DOHH2 (cell line): ENCODE data around the gene WDR33.

Source experiments
- H3F3A ChIP-seq: fragments of 200-600 bp; sonication (generic), shearing (Covaris generic); 2 replicates; pipeline ENCODE4 v1.6.0; 2016; ENCODE audit warnings: antibody characterized with exemption, mild to moderate bottlenecking; ENCODE audit not compliant: control insufficient read depth, insufficient read depth
- H3K27ac ChIP-seq: fragments of 200-600 bp; sonication (generic); 2 replicates; pipeline ENCODE4 v1.5.1; 2014; ENCODE audit warnings: low read depth, mild to moderate bottlenecking, low read length, moderate library complexity
- H3K27me3 ChIP-seq: fragments of 200-600 bp; sonication (generic); 2 replicates; pipeline ENCODE4 v1.6.1; 2014; ENCODE audit warnings: mild to moderate bottlenecking, low read length, mixed read lengths; ENCODE audit not compliant: control insufficient read depth
- H3K36me3 ChIP-seq: fragments of 200-600 bp; sonication (generic); 2 replicates; pipeline ENCODE4 v1.6.1; 2014; ENCODE audit warnings: mild to moderate bottlenecking, low read length, moderate library complexity, mixed read lengths; ENCODE audit not compliant: control insufficient read depth
- H3K4me1 ChIP-seq: fragments of 200-600 bp; sonication (generic); 2 replicates; pipeline ENCODE4 v1.6.1; 2014; ENCODE audit warnings: mild to moderate bottlenecking, low read length, mixed read lengths; ENCODE audit not compliant: control insufficient read depth
- H3K4me2 ChIP-seq: fragments of 200-600 bp; sonication (generic); 2 replicates; pipeline ENCODE4 v1.6.0; 2014; ENCODE audit warnings: mild to moderate bottlenecking, low read length, moderate library complexity
- H3K4me3 ChIP-seq: fragments of 200-600 bp; sonication (generic); 2 replicates; pipeline ENCODE4 v1.5.1; 2014; ENCODE audit warnings: mild to moderate bottlenecking, low read length, mixed read lengths
- H3K79me2 ChIP-seq: fragments of 200-600 bp; sonication (generic); 2 replicates; pipeline ENCODE4 v1.6.1; 2014; ENCODE audit warnings: mild to moderate bottlenecking, low read length, mixed read lengths; ENCODE audit not compliant: control insufficient read depth
- H3K9me2 ChIP-seq: fragments of 200-600 bp; sonication (generic); replicated peaks from 2 replicates; pipeline ENCODE4 v1.6.1; 2014; ENCODE audit warnings: mild to moderate bottlenecking, low read length, mixed read lengths; ENCODE audit not compliant: control insufficient read depth
- H3K9me3 ChIP-seq: fragments of 200-600 bp; sonication (generic); 2 replicates; pipeline ENCODE4 v1.6.1; 2014; ENCODE audit warnings: antibody characterized with exemption, low read length, mixed read lengths; ENCODE audit not compliant: control insufficient read depth, insufficient read depth
- H4K20me1 ChIP-seq: fragments of 200-600 bp; sonication (generic); 2 replicates; pipeline ENCODE4 v1.6.0; 2014; ENCODE audit warnings: low read depth, mild to moderate bottlenecking, antibody characterized with exemption, low read length, moderate library complexity; ENCODE audit not compliant: control insufficient read depth, insufficient read depth
- CTCF ChIP-seq: fragments of 200-600 bp; sonication (generic); IDR thresholded peaks from one replicate; pipeline ENCODE4 v1.5.1; 2014; ENCODE audit warnings: antibody characterized with exemption, mild to moderate bottlenecking, low read depth, low read length; ENCODE audit not compliant: poor library complexity, severe bottlenecking
- EZH2phosphoT487 ChIP-seq: fragments of 200-600 bp; sonication (generic); IDR thresholded peaks from 2 replicates; pipeline ENCODE4 v1.6.1; 2017; ENCODE audit warnings: borderline replicate concordance, mild to moderate bottlenecking, antibody characterized with exemption, low read length, moderate library complexity, mixed read lengths

Gene WDR33

GRCh38 chr2:127722807-127723206 lies 88.2 kb downstream of the WDR33 start:
- Histone ChIP-seq H3K79me2 (no peaks in the 10 kb centered on the region), H3K4me3 (no peak overlapping the region), H3K36me3 (peaks cover 87% of the 10 kb centered on the region), H3K9me3 (no peaks in the 10 kb centered on the region), H3F3A (peaks cover 3% of the 10 kb centered on the region; the same call in 1 of the 2 replicates), H3K4me1 (no peaks in the 10 kb centered on the region), H4K20me1 (no peaks in the 10 kb centered on the region), H3K27ac (no peak overlapping the region), H3K27me3 (no peaks in the 10 kb centered on the region), H3K4me2 (no peak overlapping the region), H3K9me2 (no peaks in the 10 kb centered on the region)
- TF ChIP-seq CTCF (no peak), EZH2phosphoT487 (no peak)

- H3K9me3 ChIP-seq = no peaks in the 10 kb centered on the region
- H3K4me3 ChIP-seq = no peak overlapping the region
- no peak overlapping the region for H3K27ac ChIP-seq
- H3K4me1 ChIP-seq = no peaks in the 10 kb centered on the region
- H3K79me2 ChIP-seq = no peaks in the 10 kb centered on the region
- no peaks in the 10 kb centered on the region for H3K27me3 ChIP-seq
- H4K20me1 ChIP-seq = no peaks in the 10 kb centered on the region
- H3K9me2 ChIP-seq = no peaks in the 10 kb centered on the region
- peaks cover 4% of the 10 kb centered on the region; the same call in 1 of the 2 replicates for H3F3A ChIP-seq
- peaks cover 87% of the 10 kb centered on the region for H3K36me3 ChIP-seq
- no peak overlapping the region for H3K4me2 ChIP-seq
- TF ChIP-seq CTCF (no peak), EZH2phosphoT487 (no peak)
These were observed 89.0 kb downstream of the WDR33 start for GRCh38 chr2:127721978-127722355.

GRCh38 chr2:127721311-127721977 lies 89.5 kb downstream of the WDR33 start:
- H3K4me1 ChIP-seq = no peaks in the 10 kb centered on the region
- H3K79me2 ChIP-seq = no peaks in the 10 kb centered on the region
- H3K4me3 ChIP-seq = no peak overlapping the region
- H3K27ac ChIP-seq = no peak overlapping the region
- TF ChIP-seq EZH2phosphoT487 (no peak), CTCF (no peak)
- H3K9me3 ChIP-seq = no peaks in the 10 kb centered on the region
- H3K4me2 ChIP-seq = no peak overlapping the region
- H3K27me3 ChIP-seq = no peaks in the 10 kb centered on the region
- no peaks in the 10 kb centered on the region for H4K20me1 ChIP-seq
- H3K36me3 ChIP-seq = peaks cover 87% of the 10 kb centered on the region
- H3K9me2 ChIP-seq = no peaks in the 10 kb centered on the region
- peaks cover 4% of the 10 kb centered on the region; the same call in 1 of the 2 replicates for H3F3A ChIP-seq
